Panc1 (cell line): ENCODE results near the gene NATD1. TPM values are rescaled to one million over a fixed set of nuclear protein-coding genes. Genes with fewer than 3 reads are reported as not detected.

Experiments used
- ATAC-seq: fragments of 200-7000 bp; cut with Tn5 transposase; 2 replicates; pipeline ENCODE4 v1.9.1; 2020; ENCODE audit warnings: mild to moderate bottlenecking, moderate library complexity
- BruUV-seq: library from RNA; stranded (reverse); fragments of 400-500 nt; replicated peaks from 2 replicates; lab custom pipeline; 2021; lab: Mats Ljungman, UMichigan
- CTCF ChIA-PET: fragments of 300-600 bp; sonication (Branson Sonifier 250); formaldehyde crosslinking; loops from one replicate; lab custom pipeline; 2022; ENCODE audit warnings: antibody characterized with exemption; lab: Charles Lee
- POLR2A ChIA-PET: fragments of 300-600 bp; sonication (Branson Sonifier 250); formaldehyde crosslinking; loops from one replicate; lab custom pipeline; 2022; ENCODE audit warnings: antibody characterized with exemption; lab: Charles Lee
- DNase-seq: peaks from one replicate; pipeline ENCODE4 v3.0.0-alpha.2; 2010; ENCODE audit warnings: low read depth, low spot score
- H3K27ac ChIP-seq: 2 replicates; pipeline ENCODE4 v1.5.1; 2011; ENCODE audit warnings: mild to moderate bottlenecking, low read length, inconsistent platforms
- H3K27me3 ChIP-seq: fragments of 200-500 bp; sonication (Bioruptor generic); 2 replicates; pipeline ENCODE4 v1.6.0; 2014; ENCODE audit warnings: low read length, inconsistent platforms; ENCODE audit not compliant: control insufficient read depth, insufficient read depth
- H3K36me3 ChIP-seq: fragments of 200-500 bp; sonication (Bioruptor generic); 2 replicates; pipeline ENCODE4 v1.5.1; 2014; ENCODE audit warnings: inconsistent platforms, mild to moderate bottlenecking, low read length, moderate library complexity; ENCODE audit not compliant: control insufficient read depth, insufficient read depth
- H3K4me1 ChIP-seq: 2 replicates; pipeline ENCODE4 v1.5.1; 2011; ENCODE audit warnings: inconsistent platforms, mild to moderate bottlenecking, low read length, moderate library complexity; ENCODE audit not compliant: control insufficient read depth, insufficient read depth
- H3K4me3 ChIP-seq, 2 experiments: 2 replicates each; pipeline ENCODE4 v1.5.1; 2011 to 2012; ENCODE audit warnings: low read depth in 2 of 2, low read length in 2 of 2, mild to moderate bottlenecking in 2 of 2, inconsistent platforms in 1 of 2, moderate library complexity in 1 of 2
- H3K9me3 ChIP-seq: fragments of 200-500 bp; sonication (Bioruptor generic); 2 replicates; pipeline ENCODE4 v1.5.1; 2014; ENCODE audit warnings: low read depth, mild to moderate bottlenecking, inconsistent platforms, low read length, moderate library complexity; ENCODE audit not compliant: control insufficient read depth, insufficient read depth
- POLR2AphosphoS5 ChIP-seq: IDR thresholded peaks from 2 replicates; pipeline ENCODE4 v1.6.1; 2012; ENCODE audit warnings: mild to moderate bottlenecking, low read depth, low read length, moderate library complexity
- SIN3A ChIP-seq: IDR thresholded peaks from 2 replicates; pipeline ENCODE4 v1.6.1; 2012; ENCODE audit warnings: low read depth, mild to moderate bottlenecking, low read length, moderate library complexity, borderline replicate concordance; ENCODE audit not compliant: insufficient read depth
- TCF7L2 ChIP-seq: IDR thresholded peaks from 2 replicates; pipeline ENCODE4 v1.6.1; 2011; ENCODE audit warnings: mild to moderate bottlenecking, low read depth, low read length, inconsistent platforms
- in situ Hi-C: cut with HindIII; loops from 2 replicates; pipeline ENCODE4 v1.10.0; 2016; ENCODE audit warnings: low sequenced_read_pairs, low pct_unique_long_range_greater_than_20kb
- intact Hi-C: fragments of 100-400 bp; cut with micrococcal nuclease; formaldehyde crosslinking; loops from one replicate; pipeline ENCODE4 v1.10.0; 2022; ENCODE audit not compliant: unreplicated experiment
- total RNA-seq: library from RNA; stranded (reverse); gene quantifications from one replicate; pipeline ENCODE4 v1.2.1, GENCODE V29; 2021; ENCODE audit not compliant: unreplicated experiment
- TF ChIP-seq, protein P1 (sequence below): fragments of 450-650 bp; IDR thresholded peaks from 2 replicates; pipeline ENCODE4 v1.5.1; 2017; ENCODE audit warnings: mild to moderate bottlenecking
- TF ChIP-seq, protein P2 (sequence below), 2 experiments: IDR thresholded peaks; 2 replicates each; pipeline ENCODE4 v1.6.1; 2011 to 2012; ENCODE audit warnings: low read depth in 2 of 2, control low read depth in 1 of 2, low read length in 1 of 2, mild to moderate bottlenecking in 1 of 2, moderate library complexity in 1 of 2; ENCODE audit not compliant: insufficient read depth in 1 of 2

NATD1 gene
- total RNA-seq, 1 experiment from 2014 or later = 2.8 TPM

DNA sequence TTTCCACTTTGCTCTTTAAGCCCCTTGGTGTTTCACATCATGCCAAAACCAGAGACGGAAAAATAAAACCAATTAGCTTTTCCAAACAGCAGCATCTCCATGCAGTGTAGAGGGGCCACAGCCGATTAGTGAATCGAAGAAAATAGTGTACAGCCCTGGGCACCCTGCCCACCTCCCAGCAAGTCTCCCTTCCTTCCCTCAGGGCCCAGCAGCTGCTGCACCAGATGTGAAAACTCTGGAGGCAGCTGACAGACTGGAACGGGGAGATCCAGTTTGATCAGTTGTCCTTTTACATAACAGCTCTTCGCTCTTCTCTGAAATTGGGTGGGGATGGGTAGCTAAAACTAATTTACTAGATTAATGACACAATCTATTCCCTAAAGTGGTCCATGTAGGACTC, 58.5 kb downstream of the NATD1 start:
- CTCF ChIA-PET = no interaction called here
- Histone ChIP-seq H3K36me3 (no peaks in the 10 kb centered on the region; the same call in none of the 2 replicates), H3K9me3 (no peaks in the 10 kb centered on the region), H3K4me1 (no peaks in the 10 kb centered on the region), H3K4me3 (no peak overlapping the region), H3K27ac (no peak overlapping the region), H3K27me3 (no peaks in the 10 kb centered on the region)
- intact Hi-C loops (no loop called here), in situ Hi-C loops (no loop called here)
- no TSS peak for BruUV-seq
- no peak for TF ChIP-seq TCF7L2
- TF ChIP-seq SIN3A = no peak
- TF ChIP-seq POLR2AphosphoS5 = no peak
- TF ChIP-seq, protein P1, sequence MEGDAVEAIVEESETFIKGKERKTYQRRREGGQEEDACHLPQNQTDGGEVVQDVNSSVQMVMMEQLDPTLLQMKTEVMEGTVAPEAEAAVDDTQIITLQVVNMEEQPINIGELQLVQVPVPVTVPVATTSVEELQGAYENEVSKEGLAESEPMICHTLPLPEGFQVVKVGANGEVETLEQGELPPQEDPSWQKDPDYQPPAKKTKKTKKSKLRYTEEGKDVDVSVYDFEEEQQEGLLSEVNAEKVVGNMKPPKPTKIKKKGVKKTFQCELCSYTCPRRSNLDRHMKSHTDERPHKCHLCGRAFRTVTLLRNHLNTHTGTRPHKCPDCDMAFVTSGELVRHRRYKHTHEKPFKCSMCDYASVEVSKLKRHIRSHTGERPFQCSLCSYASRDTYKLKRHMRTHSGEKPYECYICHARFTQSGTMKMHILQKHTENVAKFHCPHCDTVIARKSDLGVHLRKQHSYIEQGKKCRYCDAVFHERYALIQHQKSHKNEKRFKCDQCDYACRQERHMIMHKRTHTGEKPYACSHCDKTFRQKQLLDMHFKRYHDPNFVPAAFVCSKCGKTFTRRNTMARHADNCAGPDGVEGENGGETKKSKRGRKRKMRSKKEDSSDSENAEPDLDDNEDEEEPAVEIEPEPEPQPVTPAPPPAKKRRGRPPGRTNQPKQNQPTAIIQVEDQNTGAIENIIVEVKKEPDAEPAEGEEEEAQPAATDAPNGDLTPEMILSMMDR = no peak
- TF ChIP-seq, protein P2, sequence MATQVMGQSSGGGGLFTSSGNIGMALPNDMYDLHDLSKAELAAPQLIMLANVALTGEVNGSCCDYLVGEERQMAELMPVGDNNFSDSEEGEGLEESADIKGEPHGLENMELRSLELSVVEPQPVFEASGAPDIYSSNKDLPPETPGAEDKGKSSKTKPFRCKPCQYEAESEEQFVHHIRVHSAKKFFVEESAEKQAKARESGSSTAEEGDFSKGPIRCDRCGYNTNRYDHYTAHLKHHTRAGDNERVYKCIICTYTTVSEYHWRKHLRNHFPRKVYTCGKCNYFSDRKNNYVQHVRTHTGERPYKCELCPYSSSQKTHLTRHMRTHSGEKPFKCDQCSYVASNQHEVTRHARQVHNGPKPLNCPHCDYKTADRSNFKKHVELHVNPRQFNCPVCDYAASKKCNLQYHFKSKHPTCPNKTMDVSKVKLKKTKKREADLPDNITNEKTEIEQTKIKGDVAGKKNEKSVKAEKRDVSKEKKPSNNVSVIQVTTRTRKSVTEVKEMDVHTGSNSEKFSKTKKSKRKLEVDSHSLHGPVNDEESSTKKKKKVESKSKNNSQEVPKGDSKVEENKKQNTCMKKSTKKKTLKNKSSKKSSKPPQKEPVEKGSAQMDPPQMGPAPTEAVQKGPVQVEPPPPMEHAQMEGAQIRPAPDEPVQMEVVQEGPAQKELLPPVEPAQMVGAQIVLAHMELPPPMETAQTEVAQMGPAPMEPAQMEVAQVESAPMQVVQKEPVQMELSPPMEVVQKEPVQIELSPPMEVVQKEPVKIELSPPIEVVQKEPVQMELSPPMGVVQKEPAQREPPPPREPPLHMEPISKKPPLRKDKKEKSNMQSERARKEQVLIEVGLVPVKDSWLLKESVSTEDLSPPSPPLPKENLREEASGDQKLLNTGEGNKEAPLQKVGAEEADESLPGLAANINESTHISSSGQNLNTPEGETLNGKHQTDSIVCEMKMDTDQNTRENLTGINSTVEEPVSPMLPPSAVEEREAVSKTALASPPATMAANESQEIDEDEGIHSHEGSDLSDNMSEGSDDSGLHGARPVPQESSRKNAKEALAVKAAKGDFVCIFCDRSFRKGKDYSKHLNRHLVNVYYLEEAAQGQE (IDR thresholded peaks at IDR 0.05; ENCODE audit: insufficient read depth in 1 of 2, low read depth in 2 of 2, low read length in 1 of 2) = no peak
- ATAC-seq = no peak
- no peak for DNase-seq
- POLR2A ChIA-PET = interaction anchor here (0.6 kb wide), 1 partner anchor 66 kb away, joined by 7 read pairs; no protein-coding TSS in a partner anchor

DNA sequence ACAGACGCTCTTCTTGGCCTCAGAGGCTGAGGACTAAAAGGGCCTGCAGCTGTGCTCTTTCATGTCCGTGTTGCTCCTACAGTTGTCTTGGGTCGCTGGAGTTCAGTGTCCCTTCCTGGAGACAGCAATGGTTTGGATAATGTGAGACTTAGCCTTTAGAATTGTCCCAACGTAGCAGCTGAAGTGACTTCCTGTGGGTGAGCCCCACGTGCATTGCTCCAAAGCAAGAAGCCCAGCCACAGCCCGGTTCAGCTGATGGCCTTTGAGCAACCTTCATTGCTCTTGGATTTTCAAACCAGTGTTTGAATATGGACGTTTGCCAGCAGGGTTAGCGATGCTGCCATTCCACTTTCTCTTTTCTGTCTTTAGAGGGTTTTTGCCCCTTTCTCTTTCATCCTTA, 59.0 kb downstream of the NATD1 start:
- Histone ChIP-seq H3K4me1 (no peaks in the 10 kb centered on the region), H3K9me3 (no peaks in the 10 kb centered on the region), H3K4me3 (no peak overlapping the region), H3K27ac (no peak overlapping the region), H3K36me3 (no peaks in the 10 kb centered on the region; the same call in none of the 2 replicates), H3K27me3 (no peaks in the 10 kb centered on the region)
- intact Hi-C loops = no loop called here
- no TSS peak for BruUV-seq
- TF ChIP-seq, protein P1 = no peak
- TF ChIP-seq SIN3A (no peak), TCF7L2 (no peak), POLR2AphosphoS5 (no peak)
- TF ChIP-seq, protein P2 (IDR thresholded peaks at IDR 0.05; ENCODE audit: insufficient read depth in 1 of 2, low read depth in 2 of 2, low read length in 1 of 2) = no peak
- CTCF ChIA-PET = no interaction called here
- no peak for ATAC-seq
- POLR2A ChIA-PET = interaction anchor here (0.6 kb wide), 1 partner anchor 65 kb away, joined by 7 read pairs; no protein-coding TSS in a partner anchor
- in situ Hi-C loops = no loop called here
- no peak for DNase-seq
